Endometrial microvascular endothelial cells (primary cell): ENCODE results near the gene KLK7. TPM values are rescaled to one million over a fixed set of nuclear protein-coding genes. Genes with fewer than 3 reads are reported as not detected.

ENCODE experiments used
- in situ Hi-C: cut with HindIII; loops from 2 replicates; pipeline ENCODE4 v1.10.0; 2017; ENCODE audit warnings: low sequenced_read_pairs, low pct_unique_long_range_greater_than_20kb; ENCODE audit errors: inconsistent ontology term
- total RNA-seq: library from RNA; depleted of rRNA; stranded (reverse); fragments of >200 nt; gene quantifications from one replicate; pipeline ENCODE4 v1.2.3, GENCODE V29; 2015; ENCODE audit errors: inconsistent ontology term

The KLK7 gene
- total RNA-seq, 1 donor from 2014 or later, result not detected

- in situ Hi-C loops, result no loop called here
These were observed 30.8 kb downstream of the KLK7 start, which contains the start of gene KLK5 for GRCh38 chr19:50952910-50953309. KLK5 (minus strand) TSS chr19:50953038; CDS start chr19:50952657, 381 bp downstream.

GRCh38 chr19:50949861-50950260 lies 33.9 kb downstream of the KLK7 start:
- in situ Hi-C loops, result no loop called here

GRCh38 chr19:50947123-50947522 lies 36.6 kb downstream of the KLK7 start:
- in situ Hi-C loops, result no loop called here

- in situ Hi-C loops, result no loop called here
These were observed 38.9 kb downstream of the KLK7 start for GRCh38 chr19:50944795-50945194.

GRCh38 chr19:50943074-50943828 lies 40.5 kb downstream of the KLK7 start:
- in situ Hi-C loops, result no loop called here

GRCh38 chr19:50939596-50939995 lies 44.1 kb downstream of the KLK7 start:
- in situ Hi-C loops, result no loop called here

- in situ Hi-C loops, result no loop called here
These were observed 50.1 kb downstream of the KLK7 start for GRCh38 chr19:50933640-50934039.

- in situ Hi-C loops, result no loop called here
These were observed 51.0 kb downstream of the KLK7 start for GRCh38 chr19:50932690-50933083.

- in situ Hi-C loops, result no loop called here
These were observed 51.6 kb downstream of the KLK7 start for GRCh38 chr19:50932018-50932689.

GRCh38 chr19:50931023-50931422 lies 52.7 kb downstream of the KLK7 start:
- in situ Hi-C loops, result no loop called here

GRCh38 chr19:50928831-50929230 lies 54.9 kb downstream of the KLK7 start:
- in situ Hi-C loops, result no loop called here

Other genes starting within 250 kb of the KLK7 start
- not detected for gene GPR32, start 213.5 kb downstream of the KLK7 start, total RNA-seq
- not detected for gene ACP4, start 193.5 kb downstream of the KLK7 start, total RNA-seq
- not detected for gene KLK1, start 160.1 kb downstream of the KLK7 start, total RNA-seq
- gene KLK15, start 150.3 kb downstream of the KLK7 start, total RNA-seq, result not detected
- gene KLK3, start 129.0 kb downstream of the KLK7 start, total RNA-seq, result not detected
- not detected for gene KLK2, start 110.5 kb downstream of the KLK7 start, total RNA-seq
- gene KLK4, start 72.5 kb downstream of the KLK7 start, total RNA-seq, result not detected
- gene KLK5, start 30.9 kb downstream of the KLK7 start, total RNA-seq, result not detected
- gene KLK6, start 14.3 kb downstream of the KLK7 start, total RNA-seq, result not detected
- not detected for gene KLK8, start 17.7 kb upstream of the KLK7 start, total RNA-seq
- not detected for gene KLK10, start 35.8 kb upstream of the KLK7 start, total RNA-seq
- gene KLK11, start 42.7 kb upstream of the KLK7 start, total RNA-seq, result not detected
- not detected for gene KLK12, start 51.1 kb upstream of the KLK7 start, total RNA-seq
- gene KLK13, start 81.2 kb upstream of the KLK7 start, total RNA-seq, result not detected
- not detected for gene KLK14, start 99.0 kb upstream of the KLK7 start, total RNA-seq
- gene CTU1, start 124.5 kb upstream of the KLK7 start, total RNA-seq, result 21.6 TPM
- gene SIGLEC9, start 141.0 kb upstream of the KLK7 start, total RNA-seq, result not detected
- gene SIGLEC7, start 158.4 kb upstream of the KLK7 start, total RNA-seq, result not detected
- gene CD33, start 241.2 kb upstream of the KLK7 start, total RNA-seq, result not detected